Activated CD4-positive, alpha-beta T cell treated with anti-CD3 and anti-CD28 coated beads, Interleukin-2, amount 10 ng/mL, durations not matched to agents 24 days and 14 days (primary cell): ENCODE data around the gene MC5R. TPM values are rescaled to one million over a fixed set of nuclear protein-coding genes. Genes with fewer than 3 reads are reported as not detected.
"Not testable (repeated sequence)": the region's sequence is repeated elsewhere in the genome, so short reads cannot be mapped to it uniquely, and the experiment has no call there.

ENCODE experiments used
- DNase-seq: peaks from one replicate; pipeline ENCODE4 v3.0.0; 2022
- H3K27ac Mint-ChIP-seq: one replicate; pipeline ENCODE4 v1.8.0; 2022; ENCODE audit warnings: mild to moderate bottlenecking, mixed read lengths
- H3K27me3 Mint-ChIP-seq: one replicate; pipeline ENCODE4 v1.8.0; 2022; ENCODE audit warnings: mixed read lengths
- H3K36me3 Mint-ChIP-seq: one replicate; pipeline ENCODE4 v1.8.0; 2022; ENCODE audit warnings: low read depth, mild to moderate bottlenecking, mixed read lengths
- H3K4me1 Mint-ChIP-seq: one replicate; pipeline ENCODE4 v1.8.0; 2021; ENCODE audit warnings: mixed read lengths
- H3K4me3 Mint-ChIP-seq: one replicate; pipeline ENCODE4 v1.8.0; 2022; ENCODE audit warnings: mild to moderate bottlenecking, moderate library complexity, mixed read lengths
- H3K9me3 Mint-ChIP-seq: one replicate; pipeline ENCODE4 v1.8.0; 2021; ENCODE audit warnings: mixed read lengths
- intact Hi-C: fragments of 100-400 bp; cut with micrococcal nuclease; formaldehyde crosslinking; loops from one replicate; pipeline ENCODE4 v1.15.1; 2023
- total RNA-seq: library from RNA; stranded (reverse); gene quantifications from 2 replicates; pipeline ENCODE4 v1.2.3, GENCODE V29; 2022

Gene MC5R
- total RNA-seq, 1 donor from 2014 or later: not detected

DNA sequence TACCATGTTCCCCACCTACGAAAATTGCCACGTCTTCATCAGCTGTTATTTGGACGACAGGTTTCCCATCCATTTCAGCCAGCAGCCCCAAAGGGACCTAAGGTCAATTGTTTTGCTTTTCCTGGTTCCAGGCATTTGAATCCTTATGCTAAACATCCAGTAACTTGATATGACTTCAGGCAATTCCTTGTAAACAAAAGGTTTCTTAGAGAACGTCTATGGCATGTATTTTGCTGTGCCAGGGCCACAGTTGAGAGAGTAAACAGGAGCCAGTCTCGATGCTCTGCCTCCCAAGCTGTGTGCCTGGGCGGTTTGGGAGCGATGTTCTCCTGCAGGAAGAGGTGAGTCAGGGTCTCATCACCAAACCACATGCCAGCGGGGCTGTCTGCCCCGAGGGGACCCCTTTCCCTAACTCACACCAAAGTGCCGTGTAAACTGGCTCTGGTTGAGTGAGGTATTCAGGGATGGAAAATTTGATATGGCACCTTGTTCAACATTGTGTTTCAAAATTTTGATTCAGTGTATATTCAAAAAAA lies 12.9 kb upstream of the MC5R start:
- H3K4me1 Mint-ChIP-seq: no peaks in the 10 kb centered on the region

GRCh38 chr18:13811993-13812392 lies 12.0 kb upstream of the MC5R start:
- no peaks in the 10 kb centered on the region for H3K9me3 Mint-ChIP-seq
- H3K36me3 Mint-ChIP-seq: no peaks in the 10 kb centered on the region
- no peak overlapping the region for H3K27ac Mint-ChIP-seq
- no peak overlapping the region for H3K4me3 Mint-ChIP-seq
- DNase-seq: no peak
- H3K4me1 Mint-ChIP-seq: no peaks in the 10 kb centered on the region
- intact Hi-C loops: no loop called here
- H3K27me3 Mint-ChIP-seq: peaks cover 20% of the 10 kb centered on the region

More for the DNA sequence above, 12.9 kb upstream of the MC5R start:
- DNase-seq: no peak
- no peaks in the 10 kb centered on the region for H3K9me3 Mint-ChIP-seq
- H3K36me3 Mint-ChIP-seq: no peaks in the 10 kb centered on the region
- H3K4me3 Mint-ChIP-seq: no peak overlapping the region
- intact Hi-C loops: no loop called here
- no peak overlapping the region for H3K27ac Mint-ChIP-seq
- H3K27me3 Mint-ChIP-seq: peaks cover 20% of the 10 kb centered on the region

DNA sequence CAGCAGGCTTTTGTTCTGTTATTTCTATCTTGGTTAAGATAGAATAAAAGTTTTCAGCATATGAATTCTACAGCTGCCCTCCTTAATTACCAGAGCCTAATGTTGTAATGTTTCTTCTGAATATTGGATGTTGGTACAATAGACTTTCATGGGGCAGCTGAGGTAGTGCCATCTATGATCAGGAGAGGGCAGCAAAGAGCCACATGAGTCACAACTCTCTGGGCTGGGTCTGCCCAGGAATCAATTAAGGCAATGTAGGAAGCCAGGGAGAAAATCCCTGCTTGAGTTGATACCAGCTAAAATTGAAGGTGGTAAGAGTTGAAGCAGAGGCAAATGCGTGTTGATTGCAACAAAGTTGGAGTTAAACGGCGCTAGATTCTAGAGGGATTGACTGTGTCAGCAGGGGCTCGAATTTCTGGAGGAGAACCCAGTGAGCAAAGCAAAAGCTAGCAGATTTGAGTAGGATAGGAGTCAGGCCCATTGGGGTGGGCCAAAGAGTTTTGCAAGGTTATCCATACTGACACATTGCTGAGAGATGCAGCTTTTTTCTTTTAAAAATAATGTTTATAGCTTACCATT lies 10.6 kb upstream of the MC5R start:
- Mint-ChIP-seq H3K4me3 (no peak overlapping the region), H3K27me3 (peaks cover 20% of the 10 kb centered on the region), H3K4me1 (no peaks in the 10 kb centered on the region), H3K27ac (no peak overlapping the region), H3K36me3 (no peaks in the 10 kb centered on the region), H3K9me3 (no peaks in the 10 kb centered on the region)
- intact Hi-C loops: loop anchor here (1.0 kb wide), 1 partner anchor 273 kb away; no protein-coding TSS in a partner anchor
- peak; percentile 87 for DNase-seq

- no peak overlapping the region for H3K27ac Mint-ChIP-seq
- no peak overlapping the region for H3K4me3 Mint-ChIP-seq
- H3K27me3 Mint-ChIP-seq: peaks cover 19% of the 10 kb centered on the region
- no peak for DNase-seq
- H3K9me3 Mint-ChIP-seq: peaks cover 5% of the 10 kb centered on the region
- H3K36me3 Mint-ChIP-seq: no peaks in the 10 kb centered on the region
- no peaks in the 10 kb centered on the region for H3K4me1 Mint-ChIP-seq
- intact Hi-C loops: no loop called here
Measured at GRCh38 chr18:13826209-13826608, 2.3 kb downstream of the MC5R start.

DNA sequence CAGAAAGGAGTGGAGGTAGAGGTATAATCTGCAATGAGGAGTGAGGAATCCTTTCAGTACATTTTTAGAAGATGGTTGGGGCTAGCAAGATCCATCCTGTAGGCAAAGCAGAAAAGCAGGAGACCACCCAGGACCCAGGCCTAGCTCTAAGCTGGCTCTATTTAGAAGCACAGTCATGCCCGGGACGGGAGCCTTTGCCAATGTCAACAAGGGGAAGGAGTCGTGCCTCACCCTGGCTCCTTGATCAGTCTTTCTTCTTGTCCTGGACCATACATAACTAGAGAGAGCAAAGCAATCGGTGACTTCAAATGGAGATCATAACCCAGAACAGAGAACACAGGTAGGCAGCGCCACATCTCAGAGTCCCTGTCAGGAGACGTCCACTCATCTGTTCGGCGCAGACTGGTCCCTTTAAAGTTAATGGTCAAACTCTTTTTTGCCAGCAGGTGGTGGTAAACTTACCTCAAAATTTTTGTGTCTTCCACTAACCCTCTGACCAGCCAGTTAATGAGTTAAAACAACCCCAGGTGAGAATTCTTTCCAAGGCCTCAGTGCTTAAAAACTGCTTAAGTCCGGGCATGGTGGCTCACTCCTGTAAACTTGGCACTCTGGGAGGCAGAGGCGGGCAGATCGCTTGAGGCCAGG lies 8.0 kb downstream of the MC5R start:
- H3K27me3 Mint-ChIP-seq: peaks cover 9% of the 10 kb centered on the region
- H3K4me3 Mint-ChIP-seq: no peak overlapping the region
- H3K4me1 Mint-ChIP-seq: no peaks in the 10 kb centered on the region
- no peak for DNase-seq
- no peak overlapping the region for H3K27ac Mint-ChIP-seq
- no peaks in the 10 kb centered on the region for H3K9me3 Mint-ChIP-seq
- intact Hi-C loops: no loop called here
- H3K36me3 Mint-ChIP-seq: no peaks in the 10 kb centered on the region

DNA sequence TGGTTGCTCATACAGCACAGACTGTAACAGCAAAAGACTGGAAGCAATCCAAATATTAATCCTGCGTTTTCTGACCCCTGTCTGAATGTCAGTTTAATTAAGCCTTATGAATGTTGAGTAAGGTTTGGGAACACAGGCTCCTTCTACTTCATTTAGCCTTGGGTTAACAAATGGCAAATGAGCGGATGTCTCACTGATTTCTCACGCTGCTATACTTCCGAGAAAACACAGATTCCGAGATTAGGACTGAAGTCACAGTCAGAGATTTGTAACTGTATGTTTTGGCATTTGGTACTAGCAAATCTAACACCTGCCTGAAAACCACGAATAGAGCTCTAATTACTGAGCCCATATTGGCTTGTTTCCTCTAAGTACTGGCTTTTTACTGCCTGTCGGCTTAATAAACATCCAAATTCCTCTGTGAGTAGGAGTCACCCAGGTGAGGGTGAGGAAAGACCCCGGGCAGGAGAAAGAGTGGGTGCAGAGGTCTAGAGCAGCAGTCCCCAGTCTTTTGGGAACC lies 10.6 kb downstream of the MC5R start:
- no peak for DNase-seq
- Mint-ChIP-seq H3K9me3 (no peaks in the 10 kb centered on the region), H3K4me1 (no peaks in the 10 kb centered on the region), H3K27ac (no peak overlapping the region), H3K4me3 (no peak overlapping the region), H3K36me3 (no peaks in the 10 kb centered on the region), H3K27me3 (peaks cover 7% of the 10 kb centered on the region)
- intact Hi-C loops: no loop called here

- H3K27ac Mint-ChIP-seq: no peak overlapping the region
- H3K4me3 Mint-ChIP-seq: no peak overlapping the region
- no peak for DNase-seq
- no peaks in the 10 kb centered on the region for H3K9me3 Mint-ChIP-seq
- no peaks in the 10 kb centered on the region for H3K36me3 Mint-ChIP-seq
- intact Hi-C loops: no loop called here
- H3K4me1 Mint-ChIP-seq: no peaks in the 10 kb centered on the region
- peaks cover 6% of the 10 kb centered on the region for H3K27me3 Mint-ChIP-seq
Measured at GRCh38 chr18:13835202-13835601, 11.3 kb downstream of the MC5R start.

GRCh38 chr18:13836559-13836958 lies 12.6 kb downstream of the MC5R start:
- intact Hi-C loops: no loop called here
- Mint-ChIP-seq H3K4me1 (no peaks in the 10 kb centered on the region), H3K27me3 (peaks cover 5% of the 10 kb centered on the region), H3K9me3 (no peaks in the 10 kb centered on the region), H3K4me3 (no peak overlapping the region), H3K27ac (no peak overlapping the region), H3K36me3 (no peaks in the 10 kb centered on the region)
- DNase-seq: no peak

- no peaks in the 10 kb centered on the region for H3K4me1 Mint-ChIP-seq
- no peak overlapping the region for H3K27ac Mint-ChIP-seq
- H3K4me3 Mint-ChIP-seq: no peak overlapping the region
- H3K36me3 Mint-ChIP-seq: no peaks in the 10 kb centered on the region
- intact Hi-C loops: no loop called here
- DNase-seq: no peak
- H3K9me3 Mint-ChIP-seq: peaks cover 8% of the 10 kb centered on the region
- no peaks in the 10 kb centered on the region for H3K27me3 Mint-ChIP-seq
Measured at GRCh38 chr18:13849791-13850190, 25.8 kb downstream of the MC5R start.

GRCh38 chr18:13862898-13863297 lies 38.9 kb downstream of the MC5R start:
- intact Hi-C loops, H3K27ac Mint-ChIP-seq, H3K4me3 Mint-ChIP-seq, H3K36me3 Mint-ChIP-seq, DNase-seq, H3K4me1 Mint-ChIP-seq, H3K9me3 Mint-ChIP-seq: not testable (repeated sequence)
- H3K27me3 Mint-ChIP-seq: peaks cover 19% of the 10 kb centered on the region

DNA sequence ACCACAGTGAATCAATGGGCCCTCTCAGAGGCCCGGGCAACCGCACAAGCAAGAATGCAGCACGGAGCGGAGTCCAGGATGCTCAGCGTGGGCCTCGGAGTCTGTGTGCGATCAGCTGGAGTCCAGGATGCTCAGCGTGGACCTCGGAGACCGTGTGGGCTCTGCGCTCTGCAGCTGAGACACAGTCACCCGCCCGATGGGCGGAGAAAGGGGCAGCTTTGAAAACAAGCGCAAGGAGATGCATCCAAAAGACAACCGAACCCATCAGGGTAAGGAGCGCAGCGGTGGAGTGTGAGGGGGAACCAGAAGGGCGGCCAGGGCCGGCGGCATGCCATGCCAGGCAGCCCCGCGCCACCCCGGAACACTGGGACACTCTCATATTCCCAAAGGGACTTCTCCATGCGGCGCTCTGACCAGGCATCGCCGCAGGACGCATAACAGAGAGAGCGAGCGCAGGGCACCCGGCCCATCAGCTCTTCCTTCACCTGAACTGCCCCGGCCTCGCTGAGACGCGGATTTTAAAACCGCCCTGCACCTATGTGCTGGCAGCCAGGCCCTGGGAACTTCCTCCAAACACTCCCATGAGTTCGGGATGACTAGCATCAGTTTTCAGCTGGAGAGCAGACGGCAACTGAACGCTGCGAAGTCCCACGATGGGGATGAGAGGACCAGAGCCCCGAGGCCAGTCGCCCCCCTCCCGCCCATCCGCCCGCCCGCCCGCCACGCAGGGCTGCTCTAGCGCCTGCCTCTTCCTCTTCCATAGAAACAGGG lies 44.7 kb downstream of the MC5R start:
- intact Hi-C loops: no loop called here
- Mint-ChIP-seq H3K4me1 (no peaks in the 10 kb centered on the region), H3K4me3 (no peak overlapping the region), H3K9me3 (no peaks in the 10 kb centered on the region), H3K36me3 (no peaks in the 10 kb centered on the region), H3K27ac (no peak overlapping the region), H3K27me3 (peaks cover 33% of the 10 kb centered on the region)
- no peak for DNase-seq

GRCh38 chr18:13871701-13872100 lies 47.8 kb downstream of the MC5R start:
- no peaks in the 10 kb centered on the region for H3K9me3 Mint-ChIP-seq

GRCh38 chr18:13872373-13872772 lies 48.4 kb downstream of the MC5R start:
- H3K4me3 Mint-ChIP-seq: no peak overlapping the region
- no peaks in the 10 kb centered on the region for H3K4me1 Mint-ChIP-seq
- peaks cover 27% of the 10 kb centered on the region for H3K27me3 Mint-ChIP-seq
- intact Hi-C loops: no loop called here
- H3K9me3 Mint-ChIP-seq: no peaks in the 10 kb centered on the region
- H3K36me3 Mint-ChIP-seq: no peaks in the 10 kb centered on the region
- no peak overlapping the region for H3K27ac Mint-ChIP-seq
- DNase-seq: no peak

More at GRCh38 chr18:13871701-13872100, 47.8 kb downstream of the MC5R start:
- no peak for DNase-seq
- H3K27ac Mint-ChIP-seq: no peak overlapping the region
- H3K27me3 Mint-ChIP-seq: peaks cover 30% of the 10 kb centered on the region
- H3K36me3 Mint-ChIP-seq: no peaks in the 10 kb centered on the region
- no peak overlapping the region for H3K4me3 Mint-ChIP-seq
- no peaks in the 10 kb centered on the region for H3K4me1 Mint-ChIP-seq
- intact Hi-C loops: no loop called here

- Mint-ChIP-seq H3K9me3 (no peaks in the 10 kb centered on the region), H3K4me1 (no peaks in the 10 kb centered on the region), H3K36me3 (no peaks in the 10 kb centered on the region), H3K27me3 (peaks cover 23% of the 10 kb centered on the region), H3K4me3 (no peak overlapping the region), H3K27ac (no peak overlapping the region)
- intact Hi-C loops: no loop called here
- DNase-seq: no peak
Measured at GRCh38 chr18:13872932-13873331, 49.0 kb downstream of the MC5R start.
